ENCODE results near the gene TSHR. TPM values are rescaled to one million over a fixed set of nuclear protein-coding genes. Genes with fewer than 3 reads are reported as not detected.

Gene TSHR
- polyA plus RNA-seq, 2 donors, result 0.02 TPM; not detected in 1

Other genes starting within 250 kb of the TSHR start
- 1 to 10 TPM; 1.3 to 1.7 TPM for gene CEP128, start 13.9 kb upstream of the TSHR start, polyA plus RNA-seq

Measured in esophagus (tissue), 2 donors.